H1 (cell line): ENCODE results near the gene CIAO3. TPM values are rescaled to one million over a fixed set of nuclear protein-coding genes. Genes with fewer than 3 reads are reported as not detected.

Experiments
- ATF2 ChIP-seq: IDR thresholded peaks from 2 replicates; pipeline ENCODE4 v1.6.1; 2012; ENCODE audit warnings: low read length, inconsistent platforms
- BACH1 ChIP-seq: IDR thresholded peaks from 2 replicates; pipeline ENCODE4 v1.6.1; 2012; ENCODE audit warnings: low read length, improper control_type of control experiment
- CBX5 ChIP-seq: fragments of 300-800, 300-1000 bp; sonication (generic); IDR thresholded peaks from 2 replicates; pipeline ENCODE4 v1.7.1; 2016; ENCODE audit warnings: antibody characterized with exemption, low read length, low read depth
- CTCF ChIP-seq, 3 experiments: IDR thresholded peaks; 1 replicate in 2 of 3; 2 replicates in 1 of 3; pipeline versions ENCODE4 v1.5.1 to v1.6.1; 2011; ENCODE audit warnings: low read length in 3 of 3, mild to moderate bottlenecking in 3 of 3, inconsistent platforms in 2 of 3, low read depth in 1 of 3, moderate library complexity in 1 of 3; ENCODE audit not compliant: insufficient read depth in 1 of 3; ENCODE audit errors: control extremely low read depth in 1 of 3
- FOSL1 ChIP-seq: IDR thresholded peaks from 2 replicates; pipeline ENCODE4 v1.6.1; 2011; ENCODE audit warnings: mild to moderate bottlenecking, low read depth, low read length, moderate library complexity; ENCODE audit not compliant: insufficient read depth
- HDAC6 ChIP-seq: IDR thresholded peaks from one replicate; pipeline ENCODE4 v1.7.1; 2012; ENCODE audit warnings: low read depth, mild to moderate bottlenecking, inconsistent platforms, low read length, moderate library complexity
- JUND ChIP-seq: IDR thresholded peaks from 2 replicates; pipeline ENCODE4 v1.6.1; 2011; ENCODE audit warnings: mild to moderate bottlenecking, improper control_type of control experiment, low read length
- NANOG ChIP-seq: IDR thresholded peaks from 2 replicates; pipeline ENCODE4 v1.6.1; 2011; ENCODE audit warnings: low read length, low read depth, mild to moderate bottlenecking, inconsistent platforms; ENCODE audit not compliant: insufficient read depth, poor library complexity, severe bottlenecking
- NRF1 ChIP-seq: IDR thresholded peaks from 2 replicates; pipeline ENCODE4 v1.6.1; 2011; ENCODE audit warnings: mild to moderate bottlenecking, low read depth, low read length, improper control_type of control experiment
- RAD21 ChIP-seq, 2 experiments: IDR thresholded peaks in 1 of 2; conservative IDR thresholded peaks in 1 of 2; 2 replicates each; pipeline ENCODE4 v1.6.1; 2011; ENCODE audit warnings: low read depth in 2 of 2, low read length in 2 of 2, improper control_type of control experiment in 1 of 2, inconsistent platforms in 1 of 2, mild to moderate bottlenecking in 1 of 2, moderate library complexity in 1 of 2
- RNF2 ChIP-seq: fragments of 200-900, 300-1000 bp; sonication (generic); IDR thresholded peaks from 2 replicates; pipeline ENCODE4 v1.7.1; 2016; ENCODE audit warnings: borderline replicate concordance, low read depth, mild to moderate bottlenecking, antibody characterized with exemption, low read length; ENCODE audit not compliant: poor library complexity, severe bottlenecking; ENCODE audit errors: missing control alignments
- SIRT6 ChIP-seq: IDR thresholded peaks from one replicate; pipeline ENCODE4 v1.7.1; 2012; ENCODE audit warnings: low read length, inconsistent platforms
- SIX5 ChIP-seq: IDR thresholded peaks from 2 replicates; pipeline ENCODE4 v1.6.1; 2011; ENCODE audit warnings: mild to moderate bottlenecking, low read depth, low read length
- SP1 ChIP-seq: IDR thresholded peaks from 2 replicates; pipeline ENCODE4 v1.6.1; 2011; ENCODE audit warnings: low read depth, low read length
- SP4 ChIP-seq: IDR thresholded peaks from 2 replicates; pipeline ENCODE4 v1.6.1; 2012; ENCODE audit warnings: low read length, inconsistent platforms
- TAF1 ChIP-seq: IDR thresholded peaks from 2 replicates; pipeline ENCODE4 v1.6.1; 2011; ENCODE audit warnings: mild to moderate bottlenecking, low read depth, low read length
- TAF7 ChIP-seq: optimal IDR thresholded peaks from 2 replicates; pipeline ENCODE3; 2011; ENCODE audit warnings: low read depth, mild to moderate bottlenecking, inconsistent platforms, low read length, moderate library complexity, borderline replicate concordance
- TBP ChIP-seq: IDR thresholded peaks from 2 replicates; pipeline ENCODE4 v1.6.1; 2011; ENCODE audit warnings: low read depth, low read length, improper control_type of control experiment
- TCF12 ChIP-seq: IDR thresholded peaks from 2 replicates; pipeline ENCODE4 v1.6.1; 2011; ENCODE audit warnings: low read depth, mild to moderate bottlenecking, low read length
- YY1 ChIP-seq: IDR thresholded peaks from 2 replicates; pipeline ENCODE4 v1.6.1; 2011; ENCODE audit warnings: low read depth, mild to moderate bottlenecking, low read length
- polyA plus RNA-seq, 7 experiments: library from polyadenylated mRNA; depleted of rRNA in 3 of 7; stranded (reverse) in 5 of 7; unstranded in 2 of 7; fragments of >200 nt in 5 of 7; fragments of 200-250 nt in 2 of 7; gene quantifications; 1 replicate in 5 of 7; 2 replicates in 1 of 7; 4 replicates in 1 of 7; pipeline versions ENCODE4 v1.2.1 to v1.2.3, GENCODE V29; 2011 to 2013; ENCODE audit warnings: missing spikeins in 2 of 7, mixed read lengths in 2 of 7
- total RNA-seq: library from RNA; stranded (reverse); fragmentation: NEBNext Ultra II Directional; extraction: Animal tissue kit (Norgen Biotek cat#: 25700); gene quantifications from 2 replicates; pipeline ENCODE4 v1.2.1, GENCODE V29; 2021

CIAO3 gene
- total and polyA plus RNA-seq, 2 of the 8 experiments (the other 6 are each of a cell fraction or from before 2014, with no cell fraction given): 20.0 to 20.4 TPM

- TF ChIP-seq ATF2 (peak; percentile 88), SP4 (peak; percentile 74; the same call in 1 of the 2 replicates), SIRT6 (no peak), SP1 (peak; percentile 26; the same call in 1 of the 2 replicates), TCF12 (no peak), HDAC6 (no peak), NRF1 (peak; percentile 82), FOSL1 (no peak), JUND (peak; percentile 89), CBX5 (no peak), CTCF (IDR thresholded peaks at IDR 0.05; ENCODE audit: control extremely low read depth in 1 of 3, insufficient read depth in 1 of 3, low read depth in 1 of 3, low read length in 3 of 3) (peak; percentile 72 to 91 (median 82); a peak in 3 of 4 replicates), TAF1 (peak; percentile 77; the same call in 1 of the 2 replicates), RAD21 (IDR thresholded peaks at IDR 0.05 in 1 of 2, conservative IDR thresholded peaks at IDR 0.05 in 1 of 2; ENCODE audit: low read depth in 2 of 2, low read length in 2 of 2) (no peak; a peak in 2 of 4 replicates), BACH1 (0 out of 2 replicates have a peak, but pooled peaks have one; percentile 8), YY1 (peak; percentile 94), TAF7 (peak; percentile 64), SIX5 (peak; percentile 77), NANOG (no peak), RNF2 (no peak), TBP (peak; percentile 56; the same call in 1 of the 2 replicates)
These were observed at the start of gene CIAO3 (continued) for GRCh38 chr16:740764-741505.
